Fibroblast of villous mesenchyme (primary cell): ENCODE data around the gene TLK2. TPM values are rescaled to one million over a fixed set of nuclear protein-coding genes. Genes with fewer than 3 reads are reported as not detected.

Experiments used
- DNase-seq: peaks from one replicate; pipeline ENCODE4 v3.0.0-alpha.2; 2010; ENCODE audit warnings: low read depth
- H3K4me3 ChIP-seq: 2 replicates; pipeline ENCODE4 v1.5.1; 2011; ENCODE audit warnings: low read depth, mild to moderate bottlenecking, low read length
- CTCF ChIP-seq: IDR thresholded peaks from 2 replicates; pipeline ENCODE4 v1.5.1; 2012; ENCODE audit warnings: low read depth, mild to moderate bottlenecking, low read length; ENCODE audit not compliant: insufficient read depth
- total RNA-seq: library from RNA; depleted of rRNA; stranded (reverse); fragments of >200 nt; gene quantifications from 2 replicates; pipeline ENCODE4 v1.2.3, GENCODE V29; 2012

The TLK2 gene
- total RNA-seq, 1 donor: 60.0 TPM

- no peak overlapping the region for H3K4me3 ChIP-seq
- DNase-seq: no peak
- no peak for TF ChIP-seq CTCF
Observed at GRCh38 chr17:62641951-62642350, 163.3 kb downstream of the TLK2 start.

- TF ChIP-seq CTCF: no peak
- no peak for DNase-seq
- H3K4me3 ChIP-seq: no peak overlapping the region
Observed at GRCh38 chr17:62643496-62643895, 164.9 kb downstream of the TLK2 start.

DNA sequence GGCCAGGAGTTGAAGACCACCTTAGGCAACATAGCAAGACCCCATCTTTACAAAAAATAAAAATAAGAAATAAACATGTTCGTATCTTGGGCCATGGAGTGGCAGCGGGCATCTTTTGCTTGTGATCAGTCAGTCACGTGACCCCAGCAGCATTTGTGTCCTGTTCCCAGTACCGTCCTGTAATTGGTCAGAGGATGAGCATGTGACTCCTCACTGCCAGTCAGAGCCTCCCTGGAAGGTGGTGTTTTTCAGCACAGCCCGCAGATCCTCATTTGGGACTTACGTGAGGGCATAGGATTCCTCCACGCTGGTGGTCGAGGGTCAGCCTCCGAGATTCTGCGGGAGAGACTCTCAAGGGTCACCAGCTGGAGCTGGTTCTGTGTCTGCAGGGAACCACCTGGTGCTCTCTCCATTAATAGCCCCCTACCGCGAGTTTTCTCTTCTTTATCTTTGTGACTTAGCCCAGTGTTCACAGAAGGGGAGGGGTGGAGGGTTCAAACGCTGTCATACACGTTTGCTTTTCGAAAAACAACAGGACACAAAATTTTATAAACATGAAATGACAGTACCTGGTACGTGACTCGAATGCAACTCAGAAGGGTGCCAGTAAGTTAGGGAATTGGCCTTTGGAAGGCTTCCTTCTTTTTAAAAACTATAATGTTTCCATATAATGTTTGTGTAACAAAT lies 166.0 kb downstream of the TLK2 start:
- H3K4me3 ChIP-seq: no peak overlapping the region
- DNase-seq: no peak
- no peak for TF ChIP-seq CTCF

- H3K4me3 ChIP-seq: no peak overlapping the region
- DNase-seq: peak; percentile 85
- TF ChIP-seq CTCF: peak; percentile 2
Observed at GRCh38 chr17:62648251-62648955, 169.8 kb downstream of the TLK2 start.

GRCh38 chr17:62648956-62649294 lies 170.3 kb downstream of the TLK2 start:
- TF ChIP-seq CTCF: no peak
- no peak for DNase-seq
- H3K4me3 ChIP-seq: no peak overlapping the region

DNA sequence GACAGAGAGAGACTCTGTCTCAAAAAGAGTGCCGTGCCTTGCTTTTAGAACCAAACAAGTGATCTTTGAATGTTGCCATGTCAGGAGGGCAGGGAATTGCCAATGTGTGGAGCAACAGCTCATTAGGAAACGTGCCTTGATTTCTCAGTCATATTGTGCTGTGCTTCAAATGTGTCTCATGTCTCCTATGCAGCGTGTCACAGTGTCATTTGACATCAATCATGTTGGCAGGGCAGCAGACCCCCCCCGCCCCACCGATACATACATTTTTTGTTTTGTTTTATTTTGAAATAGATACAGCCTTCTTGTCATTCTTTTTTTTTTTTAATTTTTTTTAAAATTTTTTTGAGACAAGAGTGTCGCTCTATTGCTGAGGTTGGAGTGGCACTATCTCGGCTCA lies 170.9 kb downstream of the TLK2 start:
- TF ChIP-seq CTCF: no peak

More for the DNA sequence above, 170.9 kb downstream of the TLK2 start:
- no peak for DNase-seq
- no peak overlapping the region for H3K4me3 ChIP-seq
